GM21423 (cell line): ENCODE results near the gene NUBPL.
"Not testable (repeated sequence)": the region's sequence is repeated elsewhere in the genome, so short reads cannot be mapped to it uniquely, and the experiment has no call there.

ENCODE experiments used
- ATAC-seq: cut with Tn5 transposase; IDR thresholded peaks from one replicate; pipeline ENCODE4 v1.9.1; 2021; ENCODE audit warnings: mild to moderate bottlenecking, moderate library complexity; ENCODE audit not compliant: unreplicated experiment

NUBPL gene

DNA sequence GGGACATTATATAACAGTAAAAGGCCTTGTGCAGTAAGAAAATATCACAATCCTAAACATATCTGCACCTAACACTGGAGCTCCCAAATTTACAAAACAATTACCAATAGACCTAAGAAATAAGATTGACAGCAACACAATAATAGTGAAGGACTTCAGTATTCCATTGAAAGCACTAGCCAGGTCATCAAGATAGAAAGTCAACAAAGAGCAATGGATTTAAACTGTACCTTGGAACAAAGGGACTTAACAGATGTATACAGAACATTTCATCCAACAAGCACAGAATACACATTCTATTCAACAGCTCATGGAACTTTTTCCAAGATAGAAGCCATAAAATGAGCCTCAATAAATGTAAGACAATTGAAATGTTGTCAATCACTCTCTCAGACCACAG lies 306.4 kb downstream of the NUBPL start:
- ATAC-seq, result no peak

DNA sequence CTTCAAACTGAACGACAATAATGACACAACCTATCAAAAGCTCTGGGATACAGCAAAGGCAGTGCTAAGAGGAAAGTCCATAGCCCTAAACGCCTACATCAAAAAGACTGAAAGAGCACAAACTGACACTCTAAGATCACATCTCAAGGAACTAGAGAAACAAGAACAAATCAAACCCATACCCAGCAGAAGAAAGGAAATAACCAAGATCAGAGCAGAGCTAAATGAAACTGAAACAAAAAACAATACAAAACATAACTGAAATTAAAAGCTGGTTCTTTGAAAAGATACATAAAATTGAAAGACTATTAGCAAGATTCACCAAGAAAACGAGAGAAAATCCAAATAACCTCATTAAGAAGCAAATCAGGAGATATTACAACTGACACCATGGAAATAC lies 306.9 kb downstream of the NUBPL start:
- ATAC-seq, result not testable (repeated sequence)

DNA sequence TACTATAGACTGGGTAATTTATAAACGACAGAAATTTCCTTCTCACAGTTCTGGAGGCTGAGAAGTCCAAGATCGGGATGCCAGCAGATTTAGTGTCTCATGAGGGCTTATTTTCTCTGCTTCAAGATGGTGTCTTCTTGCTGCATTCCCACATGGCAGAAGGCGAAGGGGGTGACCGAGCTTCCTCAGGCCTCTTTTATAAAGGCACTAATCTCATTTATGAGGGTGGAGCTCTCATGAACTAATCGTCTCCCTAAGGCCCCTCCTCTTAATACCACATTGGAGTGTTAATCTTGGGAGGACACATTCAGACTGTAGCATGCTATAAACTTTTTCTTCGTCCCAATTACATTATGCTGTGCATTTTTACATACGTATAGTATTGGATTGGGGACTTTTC lies 315.5 kb downstream of the NUBPL start:
- ATAC-seq, result no peak

DNA sequence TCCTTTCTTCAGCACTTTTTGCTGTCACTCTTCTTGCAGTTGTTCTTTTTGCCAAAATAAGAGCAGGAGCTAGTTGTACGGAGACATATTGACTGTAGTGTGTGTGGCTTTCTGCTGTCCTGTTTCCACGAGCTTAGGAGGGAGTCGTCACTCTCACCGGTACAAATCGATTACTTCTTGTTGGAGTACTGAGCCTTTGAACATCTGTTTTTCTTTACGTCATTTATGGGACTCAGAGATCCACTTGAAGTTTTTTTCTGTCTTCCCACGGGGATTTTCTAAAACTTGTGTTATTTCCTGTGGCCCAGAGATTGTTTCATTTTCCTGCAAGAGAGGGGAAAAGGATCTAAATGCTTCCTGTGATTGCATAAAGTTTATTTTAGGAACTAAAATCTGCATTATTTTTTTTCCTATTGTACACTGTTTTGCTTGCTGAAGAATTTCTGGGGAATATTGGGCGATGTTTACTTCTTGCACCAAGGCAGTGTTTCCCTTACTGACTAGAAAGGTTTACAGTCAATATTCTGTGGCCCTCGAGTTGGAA lies 316.1 kb downstream of the NUBPL start:
- no peak for ATAC-seq

DNA sequence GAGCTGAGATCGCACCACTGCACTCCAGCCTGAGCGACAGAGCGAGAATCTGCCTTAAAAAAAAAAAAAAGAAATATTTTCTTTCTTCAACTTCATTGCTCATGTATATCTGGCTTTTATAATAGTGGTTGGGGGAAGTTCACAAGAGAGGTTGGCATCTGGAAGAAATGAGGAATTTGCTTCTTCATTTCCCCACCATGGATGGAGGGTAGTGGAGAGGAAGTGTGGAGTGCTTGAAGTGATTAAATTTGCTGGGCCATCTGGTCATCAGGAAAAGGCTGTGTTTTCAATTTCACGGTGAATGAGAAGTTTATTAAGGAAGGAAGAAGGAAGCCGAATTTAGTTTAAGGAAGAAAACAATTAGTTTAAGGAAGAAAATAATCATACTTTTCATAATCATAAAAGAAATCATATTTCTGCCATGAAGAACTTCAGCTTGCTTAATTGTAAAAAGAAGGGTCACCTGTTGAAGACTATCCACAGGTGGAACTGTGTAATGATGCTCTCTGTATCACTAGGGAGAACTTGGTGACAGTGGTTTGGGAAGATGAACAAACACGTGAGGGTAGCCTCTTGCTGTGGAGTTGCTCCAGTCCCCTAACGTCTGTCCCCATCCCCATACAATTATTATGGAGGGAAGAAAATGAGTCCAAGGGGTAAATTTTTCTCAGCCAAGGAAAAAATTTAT lies 318.6 kb downstream of the NUBPL start:
- ATAC-seq, result no peak

DNA sequence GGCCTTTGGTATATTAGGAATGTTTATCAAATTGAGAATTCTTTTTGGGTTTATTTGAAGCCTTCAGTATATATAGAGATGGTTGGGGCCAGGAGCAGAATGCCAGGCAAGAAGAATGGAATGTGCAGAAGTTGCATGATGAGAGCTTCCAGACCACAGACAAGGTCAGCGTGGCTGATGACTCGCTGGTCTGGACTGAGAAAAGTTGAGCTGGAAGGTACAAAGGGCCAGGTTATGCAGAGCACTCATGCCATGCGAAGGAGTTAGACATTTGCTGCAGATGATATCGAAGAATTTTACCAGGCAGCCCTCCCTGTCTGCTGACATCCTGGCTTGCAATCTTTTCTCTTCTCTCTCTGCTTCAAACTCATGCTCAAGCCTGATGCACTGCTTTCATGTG lies 319.7 kb downstream of the NUBPL start:
- ATAC-seq, result no peak

DNA sequence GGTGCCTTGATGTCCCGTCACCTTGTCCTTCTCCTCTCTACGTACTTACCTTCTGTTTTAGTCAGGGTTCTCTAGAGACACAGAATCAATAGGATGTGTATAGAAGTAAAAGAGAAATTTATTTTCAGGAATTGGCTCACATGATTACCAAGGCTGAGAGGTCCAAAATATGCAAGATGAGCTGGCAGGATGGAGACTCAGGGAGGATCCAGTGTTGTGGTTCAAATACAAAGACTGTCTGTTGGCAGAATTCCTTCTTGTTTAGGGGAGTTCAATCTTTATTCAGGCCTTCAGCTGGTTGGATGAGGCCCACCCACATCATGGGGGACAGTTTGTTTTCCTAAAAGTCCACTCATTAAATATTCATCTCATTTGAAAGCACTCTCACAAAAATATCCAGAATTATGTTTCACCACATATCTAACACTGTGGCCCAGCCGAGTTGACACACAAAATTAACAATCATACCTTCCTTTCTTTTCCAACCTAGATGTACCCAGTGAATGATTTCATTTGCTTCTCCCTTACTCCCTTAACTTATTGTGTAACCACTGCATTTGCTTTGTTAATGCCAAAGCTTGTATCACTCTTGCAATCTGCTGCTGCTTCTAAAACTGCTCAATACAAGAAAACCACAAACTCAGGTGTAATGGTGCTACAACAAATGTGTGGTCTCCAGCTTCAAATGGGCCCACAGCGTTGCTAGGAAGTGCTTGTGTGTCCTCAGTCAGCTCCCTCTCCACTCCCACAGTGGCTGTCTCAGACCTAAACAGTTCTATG lies 320.5 kb downstream of the NUBPL start:
- ATAC-seq, result no peak

DNA sequence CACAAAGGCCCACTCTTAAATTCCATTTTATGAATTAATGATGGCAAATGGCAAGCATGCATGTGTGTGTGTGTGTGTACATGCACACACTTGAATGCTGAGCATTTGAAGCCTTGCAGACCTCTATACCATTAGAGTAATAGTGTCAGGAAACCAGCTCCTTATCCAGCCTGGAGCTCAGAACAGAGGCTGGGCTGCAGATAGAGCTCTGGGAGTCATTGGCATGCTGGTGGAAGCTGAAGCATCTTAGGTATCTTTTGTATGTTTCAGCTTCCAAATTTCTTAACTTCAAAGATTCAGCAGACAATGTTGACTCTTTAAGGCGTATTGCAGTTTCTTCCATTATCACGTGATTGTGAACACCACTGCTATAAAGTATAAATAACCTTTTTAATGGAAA lies 323.0 kb downstream of the NUBPL start:
- ATAC-seq, result no peak

DNA sequence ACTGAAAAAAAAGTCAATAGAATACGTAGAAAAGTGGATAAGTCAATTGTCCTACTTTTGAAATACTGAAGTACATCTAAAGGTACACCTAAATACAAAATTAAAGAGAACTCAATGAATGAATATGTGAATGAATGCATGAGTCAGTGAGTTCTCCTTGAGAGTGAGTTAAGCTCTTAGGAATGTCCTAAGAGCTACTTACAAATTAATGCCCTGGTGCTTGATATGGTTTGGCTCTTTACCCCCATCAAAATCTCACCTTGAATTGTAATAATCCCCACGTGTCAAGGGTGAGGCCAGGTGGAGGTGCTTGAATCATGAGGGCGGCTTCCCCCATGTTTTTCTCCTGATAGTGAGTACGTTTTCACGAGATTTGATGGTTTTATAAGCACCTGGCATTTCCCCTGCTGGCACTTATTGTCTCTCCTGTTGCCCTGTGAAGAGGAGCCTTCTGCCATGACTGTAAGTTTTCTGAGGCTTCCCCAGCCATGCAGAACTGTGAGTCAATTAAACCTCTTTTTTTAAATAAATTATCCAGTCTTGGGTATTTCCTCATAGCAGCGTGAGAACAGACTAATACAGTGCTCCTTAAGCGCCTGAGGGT lies 323.7 kb downstream of the NUBPL start:
- no peak for ATAC-seq

DNA sequence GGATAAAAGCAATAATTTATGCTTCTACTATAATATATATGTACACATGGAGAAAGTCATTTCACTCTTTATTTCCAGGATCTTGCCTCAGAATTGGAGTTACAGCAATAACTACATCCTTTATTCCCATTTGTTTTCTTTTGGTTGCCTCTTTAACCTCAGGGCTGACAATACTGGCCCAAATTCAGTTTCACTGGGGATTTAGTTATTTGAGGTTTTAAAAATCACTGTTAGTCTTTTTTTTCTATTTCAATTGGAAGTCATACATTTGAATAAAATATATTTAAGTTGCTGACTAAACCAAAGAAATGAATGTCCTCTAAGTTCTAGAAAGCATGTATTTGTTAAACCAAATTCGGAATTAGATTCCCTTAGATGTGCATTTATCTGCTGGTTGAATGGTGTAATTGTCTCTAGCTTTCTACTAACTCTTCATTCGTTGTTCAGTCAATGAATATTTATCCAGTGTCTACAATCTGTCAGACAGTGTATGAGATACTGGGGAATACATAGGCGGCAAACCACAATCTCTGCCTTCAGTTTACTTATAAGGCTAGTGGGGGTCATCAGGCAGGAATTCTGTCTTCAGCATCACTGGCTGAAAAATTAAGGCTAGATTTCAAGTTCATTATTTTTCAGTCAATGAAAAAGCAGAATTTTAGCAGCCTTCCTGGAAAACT lies 325.1 kb downstream of the NUBPL start:
- ATAC-seq, result no peak

DNA sequence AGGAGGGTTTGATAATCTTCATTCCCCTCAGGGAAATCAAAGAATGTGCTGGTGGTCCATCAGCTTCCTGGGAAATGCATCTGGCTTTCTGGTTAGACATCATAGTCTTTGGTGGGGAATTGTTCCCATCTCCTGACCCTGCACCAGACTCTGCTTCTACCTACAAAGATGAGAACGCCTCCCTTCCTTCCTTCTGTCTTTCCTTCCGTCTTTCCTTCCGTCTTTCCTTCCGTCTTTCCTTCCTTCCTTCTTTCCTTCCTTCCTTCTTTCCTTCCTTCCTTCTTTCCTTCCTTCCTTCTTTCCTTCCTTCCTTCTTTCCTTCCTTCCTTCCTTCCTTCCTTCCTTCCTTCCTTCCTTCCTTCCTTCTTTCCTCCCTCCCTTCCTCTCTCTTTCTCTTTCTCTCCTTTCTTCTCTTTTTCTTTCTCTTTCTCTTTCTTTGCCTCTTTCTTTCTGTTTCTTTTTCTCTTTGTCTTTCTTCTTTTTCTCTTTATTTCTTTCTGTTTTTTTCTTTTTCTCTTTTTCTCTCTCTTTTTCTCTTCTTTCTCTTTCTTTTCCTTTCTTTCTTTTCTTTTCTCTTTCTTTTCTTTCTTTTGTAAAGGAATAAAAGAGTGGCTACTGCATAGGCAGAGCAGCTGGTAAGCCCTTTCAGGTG lies 326.9 kb downstream of the NUBPL start:
- no peak for ATAC-seq

DNA sequence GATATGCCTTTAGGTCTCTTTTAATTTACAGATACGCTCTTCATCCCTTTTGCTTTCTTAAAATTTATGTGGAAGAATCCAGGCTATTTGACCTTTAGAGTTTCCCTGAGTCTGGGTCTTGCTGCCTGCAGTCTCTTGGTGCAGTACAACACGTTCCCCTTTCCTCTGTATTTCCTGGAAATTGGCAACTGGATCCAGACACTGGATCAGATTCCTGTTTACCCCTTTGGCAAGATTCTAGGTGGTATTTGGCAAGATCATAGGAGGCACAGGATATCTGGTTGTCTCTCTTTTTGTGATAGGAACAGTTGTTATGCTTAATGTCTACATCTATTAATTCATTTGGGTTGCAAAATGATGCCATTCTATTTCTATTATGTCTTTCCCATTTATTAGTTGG lies 328.1 kb downstream of the NUBPL start:
- no peak for ATAC-seq

DNA sequence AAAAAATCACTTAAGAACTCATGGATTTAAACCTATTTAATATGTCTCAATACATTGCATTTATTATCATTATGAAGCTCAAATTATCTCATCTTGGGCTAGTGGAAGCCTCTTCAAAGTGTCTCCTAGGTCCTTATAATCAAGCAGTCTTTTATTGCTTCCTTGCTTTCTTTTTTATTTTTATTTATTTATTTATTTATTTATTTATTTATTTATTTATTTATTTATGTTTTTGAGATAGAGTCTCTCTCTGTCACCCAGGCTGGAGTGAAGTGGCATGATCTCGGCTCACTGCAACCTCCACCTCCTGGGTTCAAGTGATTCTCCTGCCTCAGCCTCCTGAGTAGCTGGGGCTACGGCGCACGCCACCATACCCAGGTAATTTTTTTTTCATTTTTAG lies 329.0 kb downstream of the NUBPL start:
- ATAC-seq, result not testable (repeated sequence)

DNA sequence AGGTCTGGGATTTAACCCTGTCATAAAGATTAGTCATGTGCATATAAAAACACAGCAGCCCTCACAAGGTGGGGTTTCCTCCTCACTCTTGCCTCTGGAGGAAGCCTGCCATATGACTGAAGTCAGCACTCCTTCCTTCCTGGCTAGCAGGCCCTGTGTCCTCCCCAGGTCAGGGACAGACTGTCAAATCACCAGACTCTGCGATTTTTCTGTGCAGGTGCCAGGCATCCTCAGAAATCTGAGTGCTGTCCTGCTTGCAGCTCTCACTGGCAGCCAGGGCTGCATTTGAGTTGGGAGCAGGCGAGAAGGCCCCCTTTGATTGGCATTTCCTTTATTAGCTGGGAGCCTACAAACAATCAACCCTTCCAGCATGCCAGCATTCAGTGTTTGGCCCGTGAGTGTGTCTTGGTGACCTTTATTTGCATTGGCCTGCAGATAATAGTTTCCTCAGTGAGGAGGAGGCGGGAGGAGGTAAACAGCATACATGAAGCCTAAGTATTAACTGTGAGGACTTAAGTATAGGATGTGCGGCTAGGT lies 332.1 kb downstream of the NUBPL start:
- no peak for ATAC-seq

DNA sequence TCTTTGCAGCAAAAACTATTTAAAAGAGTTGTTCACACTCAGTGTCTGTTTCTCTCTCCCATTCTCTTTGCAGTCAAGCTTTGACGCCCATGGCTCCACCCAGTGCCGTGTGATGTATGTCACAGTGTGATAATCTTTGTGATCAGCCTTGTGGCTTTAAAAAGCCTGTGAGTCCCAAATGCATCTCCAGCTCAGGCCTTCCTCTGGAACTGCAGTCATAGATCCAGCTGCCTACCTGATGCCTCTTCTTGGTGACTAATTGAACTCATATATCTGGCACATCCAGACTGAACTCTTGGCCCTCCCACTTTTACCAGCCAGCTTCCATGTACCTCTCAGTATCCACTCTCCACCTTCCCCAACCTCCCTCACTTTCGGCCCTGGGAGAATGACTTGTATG lies 333.1 kb downstream of the NUBPL start:
- ATAC-seq, result no peak

DNA sequence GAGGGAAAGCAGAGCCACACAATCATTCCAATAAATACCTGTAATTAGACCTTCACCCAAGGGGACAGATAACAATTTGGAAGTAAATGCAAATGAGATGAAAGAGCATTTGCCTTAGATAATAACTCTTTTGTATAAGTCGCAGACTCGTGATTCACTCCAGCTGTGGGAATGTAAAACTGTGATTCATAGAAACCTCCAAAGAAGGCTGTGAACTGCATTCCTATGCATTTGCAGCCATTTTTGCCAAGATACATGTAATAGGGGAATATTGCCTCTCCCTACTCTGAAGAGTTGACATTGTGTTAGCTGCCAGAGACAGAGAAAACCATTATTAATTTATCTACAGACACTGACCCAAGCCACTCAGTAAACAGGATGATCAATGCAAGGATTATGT lies 334.0 kb downstream of the NUBPL start:
- ATAC-seq, result no peak

DNA sequence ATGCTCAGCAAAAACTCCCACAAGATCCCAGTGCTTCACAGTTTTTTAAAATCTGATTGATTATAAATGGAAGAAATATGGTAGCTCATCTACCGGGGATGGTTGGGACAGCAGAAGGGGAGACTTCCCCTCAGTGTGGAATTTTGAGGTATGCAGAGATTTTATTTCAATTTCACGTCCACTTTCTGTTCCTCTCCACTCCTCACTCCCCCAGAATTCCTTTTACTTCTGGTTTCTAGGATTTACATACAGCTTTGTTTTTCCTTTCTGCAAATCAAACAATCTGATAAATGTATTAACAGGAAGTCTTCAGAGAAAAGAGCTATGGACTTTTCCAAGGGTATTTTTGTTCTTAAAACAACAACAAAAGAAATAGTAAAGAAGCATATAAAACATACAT lies 334.4 kb downstream of the NUBPL start:
- no peak for ATAC-seq

DNA sequence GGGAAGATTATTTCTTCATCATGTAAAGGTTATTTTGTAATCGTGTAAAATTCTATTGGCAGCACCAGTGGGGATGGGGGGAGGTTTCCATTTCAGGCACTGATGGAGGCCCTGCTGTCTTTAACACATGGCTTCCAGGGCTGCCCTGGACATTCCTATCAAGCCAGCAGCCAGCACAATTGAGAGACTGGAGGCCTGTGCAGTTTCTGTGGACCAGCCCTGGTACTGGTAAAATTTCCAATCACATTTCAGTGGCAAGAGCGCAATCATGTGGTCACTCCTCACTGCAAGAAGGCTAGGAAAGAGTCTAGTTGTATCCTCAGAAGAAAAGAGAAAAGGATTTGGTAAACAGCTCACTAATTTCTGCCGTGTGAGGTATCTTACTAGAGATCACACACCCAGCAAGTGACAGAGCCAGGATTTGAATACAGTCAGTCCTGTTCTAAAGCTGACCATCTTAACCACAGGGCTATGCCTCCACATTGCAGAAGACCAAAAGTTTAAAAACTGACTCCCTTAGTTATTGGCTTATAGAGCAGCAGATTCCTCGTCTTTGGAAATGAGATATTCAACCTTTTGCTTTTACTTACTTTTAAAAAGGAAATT lies 336.5 kb downstream of the NUBPL start:
- no peak for ATAC-seq

DNA sequence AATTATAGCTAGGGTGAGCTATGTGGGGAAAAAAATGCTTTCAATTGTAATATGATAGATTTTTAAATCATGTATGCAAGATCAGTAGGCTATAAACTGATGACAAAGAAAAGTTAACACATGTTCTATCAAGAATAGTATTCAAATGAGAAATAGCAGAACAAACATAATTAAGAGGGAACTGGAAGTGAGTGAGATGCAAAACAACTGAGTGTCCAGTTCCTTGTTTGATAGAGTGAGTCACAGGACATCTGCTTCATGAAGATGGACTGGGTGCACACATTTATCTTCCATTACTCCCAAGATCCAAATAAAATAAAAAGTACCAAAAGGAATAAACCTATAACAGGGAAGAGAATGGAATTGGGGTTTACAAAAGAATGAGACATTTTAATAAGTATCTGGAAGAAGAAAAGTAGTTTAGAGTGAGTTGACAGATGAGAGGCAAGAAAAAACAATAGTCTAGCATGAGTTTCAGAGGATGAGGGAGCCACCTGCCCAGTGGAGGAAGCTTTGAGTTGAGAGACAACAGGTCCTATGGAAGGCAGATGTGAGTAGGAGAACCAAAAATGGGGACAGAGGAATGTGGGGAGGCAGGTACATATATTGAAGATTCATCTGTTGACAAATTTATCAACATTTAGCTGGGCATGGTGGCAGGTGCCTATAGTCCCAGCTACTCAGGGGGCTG lies 337.8 kb downstream of the NUBPL start:
- no peak for ATAC-seq

DNA sequence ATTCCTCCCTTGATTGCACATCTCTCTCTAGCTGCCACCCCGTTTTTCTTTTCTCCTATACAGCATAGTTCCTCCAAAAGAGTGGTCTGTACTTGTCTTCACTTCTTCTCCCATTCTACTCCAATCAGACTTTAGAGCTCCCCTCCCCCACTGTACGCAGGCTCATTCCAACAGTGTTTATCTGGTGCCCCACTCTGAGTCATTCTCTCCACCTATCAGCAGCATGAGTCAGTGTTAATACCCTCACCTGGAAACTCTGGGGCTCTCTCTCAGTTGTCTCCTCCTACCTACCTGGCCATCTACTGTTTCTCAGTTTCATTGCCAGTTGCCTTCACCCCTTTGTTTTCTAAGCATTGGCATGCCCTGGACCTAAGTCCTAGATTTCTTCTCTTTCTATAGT lies 340.8 kb downstream of the NUBPL start:
- ATAC-seq, result no peak
